ENCODE results near the gene THBS3. TPM values are rescaled to one million over a fixed set of nuclear protein-coding genes. Genes with fewer than 3 reads are reported as not detected.
A peak's percentile ranks its signal among the peaks of the same experiment; 100 is the strongest.

THBS3 gene
- total and polyA plus RNA-seq, 9 of the 15 experiments (the other 6 are each of a cell fraction or from before 2014, with no cell fraction given), result 0.59 to 8.3 (median 3.2) TPM

- BruUV-seq (replicated peaks), result no TSS peak
- H3K27ac ChIP-seq (ENCODE audit: extremely low read depth, low read depth, low read length), result no peak overlapping the region
- ChIA-PET POLR2A (interaction anchor here (0.6 kb wide), 1 partner anchor 589 kb away, joined by 3 read pairs; no protein-coding TSS in a partner anchor), CTCF (ENCODE audit: low intra/inter-chr PET ratio) (no interaction called here)
- no peak overlapping the region for H2AFZ ChIP-seq (ENCODE audit: low read depth, low read length)
- TF ChIP-seq ZNF655 (CRISPR knock-in tag; IDR thresholded peaks at IDR 0.05), result no peak
- WGBS (ENCODE audit: insufficient coverage, low coverage, missing lambda C conversion rate), result 90% methylated on average over 15 of the region's 15 CpGs
- in situ Hi-C loops (cut with MboI), result no loop called here
- H3K9me3 ChIP-seq (replicated peaks; ENCODE audit: control insufficient read depth, insufficient read depth, low read depth, low read length), result no peaks in the 10 kb centered on the region
- H3K9ac ChIP-seq (ENCODE audit: insufficient read depth in 1 of 2, low read depth in 2 of 2, low read length in 2 of 2), result no peak overlapping the region
- H3K4me3 ChIP-seq, result no peak overlapping the region
- peaks cover 13 to 44% of the 10 kb centered on the region in 2 experiments; a peak in 4 of 5 replicates for H3K4me1 ChIP-seq (replicated peaks in 1 of 2; ENCODE audit: control insufficient read depth in 2 of 2, insufficient read depth in 2 of 2, low read length in 2 of 2)
- H3K9me1 ChIP-seq (ENCODE audit: control insufficient read depth, insufficient read depth, low read length), result no peaks in the 10 kb centered on the region
- H3K36me3 ChIP-seq (ENCODE audit: control insufficient read depth, insufficient read depth, low read length), result peaks cover 37% of the 10 kb centered on the region; the same call in 2 of the 3 replicates
- H3K79me2 ChIP-seq (ENCODE audit: control insufficient read depth, insufficient read depth, low read length), result peaks cover 20% of the 10 kb centered on the region
- H3K4me2 ChIP-seq (ENCODE audit: insufficient read depth, low read length), result no peak overlapping the region
- H4K20me1 ChIP-seq (replicated peaks; ENCODE audit: control insufficient read depth, insufficient read depth, low read length), result no peaks in the 10 kb centered on the region
- DNase-seq (ENCODE audit: extremely low read depth in 1 of 4, low spot score in 3 of 4) (no peak), FAIRE-seq (no peak), ATAC-seq (no peak)
- intact Hi-C loops (cut with micrococcal nuclease), result no loop called here
- no peaks in the 10 kb centered on the region for H3K27me3 ChIP-seq (ENCODE audit: control insufficient read depth in 2 of 2, insufficient read depth in 2 of 2, low read length in 2 of 2)
Observed at GRCh38 chr1:155197901-155198546, 9.7 kb downstream of the THBS3 start.

- no TSS peak for BruUV-seq (replicated peaks)
- Histone ChIP-seq H3K9ac (ENCODE audit: insufficient read depth in 1 of 2, low read depth in 2 of 2, low read length in 2 of 2) (peak overlapping the region in 1 of 2 experiments; percentile 72; a peak in 2 of 4 replicates), H3K9me3 (replicated peaks; ENCODE audit: control insufficient read depth, insufficient read depth, low read depth, low read length) (no peaks in the 10 kb centered on the region)
Observed at GRCh38 chr1:155196893-155197638, 10.6 kb downstream of the THBS3 start.

More at GRCh38 chr1:155196893-155197638, 10.6 kb downstream of the THBS3 start:
- intact Hi-C loops (cut with micrococcal nuclease) (no loop called here), in situ Hi-C loops (cut with MboI) (no loop called here)
- no peak overlapping the region for H2AFZ ChIP-seq (ENCODE audit: low read depth, low read length)
- H3K4me1 ChIP-seq (replicated peaks in 1 of 2; ENCODE audit: control insufficient read depth in 2 of 2, insufficient read depth in 2 of 2, low read length in 2 of 2), result peaks cover 19 to 49% of the 10 kb centered on the region in 2 experiments
- H3K27ac ChIP-seq (ENCODE audit: extremely low read depth, low read depth, low read length), result no peak overlapping the region
- no peaks in the 10 kb centered on the region for H4K20me1 ChIP-seq (replicated peaks; ENCODE audit: control insufficient read depth, insufficient read depth, low read length)
- no peak overlapping the region for H3K4me2 ChIP-seq (ENCODE audit: insufficient read depth, low read length)
- no peaks in the 10 kb centered on the region for H3K27me3 ChIP-seq (ENCODE audit: control insufficient read depth in 2 of 2, insufficient read depth in 2 of 2, low read length in 2 of 2)
- peaks cover 27% of the 10 kb centered on the region for H3K79me2 ChIP-seq (ENCODE audit: control insufficient read depth, insufficient read depth, low read length)
- no peak for FAIRE-seq
- POLR2A ChIA-PET, result no interaction called here
- CTCF ChIA-PET (ENCODE audit: low intra/inter-chr PET ratio), result no interaction called here
- peaks cover 35% of the 10 kb centered on the region; the same call in 2 of the 3 replicates for H3K36me3 ChIP-seq (ENCODE audit: control insufficient read depth, insufficient read depth, low read length)
- H3K9me1 ChIP-seq (ENCODE audit: control insufficient read depth, insufficient read depth, low read length), result no peaks in the 10 kb centered on the region
- TF ChIP-seq POLR2G (IDR thresholded peaks at IDR 0.05; ENCODE audit: low read depth, low read length) (0 out of 2 replicates have a peak, but pooled peaks have one; percentile 23), ZNF41 (CRISPR knock-in tag; conservative IDR thresholded peaks at IDR 0.05) (no peak)
- no peak for DNase-seq (ENCODE audit: extremely low read depth in 1 of 4, low spot score in 3 of 4)
- 93% methylated on average over 20 of the region's 20 CpGs for WGBS (ENCODE audit: insufficient coverage, low coverage, missing lambda C conversion rate)
- no peak for ATAC-seq
- no peak overlapping the region for H3K4me3 ChIP-seq
